ENCODE data around the gene TENM4. TPM values are rescaled to one million over a fixed set of nuclear protein-coding genes. Genes with fewer than 3 reads are reported as not detected.

TENM4 gene
- total RNA-seq, 1 experiment from 2014 or later = 0.39 TPM

- ChIA-PET CTCF (no interaction called here), POLR2A (no interaction called here)
- H3K27ac ChIP-seq (ENCODE audit: low read length) = no peak overlapping the region
- ATAC-seq (no peak), DNase-seq (ENCODE audit: low read depth, low spot score) (no peak)
- BruUV-seq (replicated peaks) = no TSS peak
- H3K4me3 ChIP-seq (ENCODE audit: low read depth in 2 of 2, low read length in 2 of 2) = no peak overlapping the region
- intact Hi-C loops (cut with micrococcal nuclease; ENCODE audit: unreplicated experiment) (no loop called here), in situ Hi-C loops (cut with HindIII; ENCODE audit: low pct_unique_long_range_greater_than_20kb, low sequenced_read_pairs) (no loop called here)
- H3K4me1 ChIP-seq (ENCODE audit: control insufficient read depth, insufficient read depth, low read length) = peaks cover 2% of the 10 kb centered on the region; the same call in 1 of the 2 replicates
- H3K36me3 ChIP-seq (ENCODE audit: control insufficient read depth, insufficient read depth, low read length) = no peaks in the 10 kb centered on the region
- H3K9me3 ChIP-seq (ENCODE audit: control insufficient read depth, insufficient read depth, low read depth, low read length) = no peaks in the 10 kb centered on the region
- TF ChIP-seq REST (IDR thresholded peaks at IDR 0.05; ENCODE audit: insufficient read depth in 1 of 2, low read depth in 2 of 2, low read length in 1 of 2) (no peak), CTCF (IDR thresholded peaks at IDR 0.05) (no peak), POLR2AphosphoS5 (IDR thresholded peaks at IDR 0.05; ENCODE audit: low read depth, low read length) (no peak), SIN3A (IDR thresholded peaks at IDR 0.05; ENCODE audit: borderline replicate concordance, insufficient read depth, low read depth, low read length) (no peak), TCF7L2 (IDR thresholded peaks at IDR 0.05; ENCODE audit: low read depth, low read length) (no peak)
- no peaks in the 10 kb centered on the region for H3K27me3 ChIP-seq (ENCODE audit: control insufficient read depth, insufficient read depth, low read length)
Observed at GRCh38 chr11:78804991-78805390, 635.8 kb downstream of the TENM4 start.

- intact Hi-C loops (cut with micrococcal nuclease; ENCODE audit: unreplicated experiment) = no loop called here
- in situ Hi-C loops (cut with HindIII; ENCODE audit: low pct_unique_long_range_greater_than_20kb, low sequenced_read_pairs) = no loop called here
- CTCF ChIA-PET = no interaction called here
Observed at GRCh38 chr11:78803995-78804394, 636.8 kb downstream of the TENM4 start.

More at GRCh38 chr11:78803995-78804394, 636.8 kb downstream of the TENM4 start:
- no peak overlapping the region for H3K4me3 ChIP-seq (ENCODE audit: low read depth in 2 of 2, low read length in 2 of 2)
- BruUV-seq (replicated peaks) = no TSS peak
- H3K36me3 ChIP-seq (ENCODE audit: control insufficient read depth, insufficient read depth, low read length) = no peaks in the 10 kb centered on the region
- ATAC-seq (no peak), DNase-seq (ENCODE audit: low read depth, low spot score) (no peak)
- peaks cover 2% of the 10 kb centered on the region; the same call in 1 of the 2 replicates for H3K4me1 ChIP-seq (ENCODE audit: control insufficient read depth, insufficient read depth, low read length)
- no peak for TF ChIP-seq REST (IDR thresholded peaks at IDR 0.05; ENCODE audit: insufficient read depth in 1 of 2, low read depth in 2 of 2, low read length in 1 of 2)
- TF ChIP-seq CTCF (IDR thresholded peaks at IDR 0.05) = no peak
- TF ChIP-seq TCF7L2 (IDR thresholded peaks at IDR 0.05; ENCODE audit: low read depth, low read length) = no peak
- no peak for TF ChIP-seq SIN3A (IDR thresholded peaks at IDR 0.05; ENCODE audit: borderline replicate concordance, insufficient read depth, low read depth, low read length)
- TF ChIP-seq POLR2AphosphoS5 (IDR thresholded peaks at IDR 0.05; ENCODE audit: low read depth, low read length) = no peak
- no peaks in the 10 kb centered on the region for H3K27me3 ChIP-seq (ENCODE audit: control insufficient read depth, insufficient read depth, low read length)
- H3K9me3 ChIP-seq (ENCODE audit: control insufficient read depth, insufficient read depth, low read depth, low read length) = no peaks in the 10 kb centered on the region
- POLR2A ChIA-PET = no interaction called here
- no peak overlapping the region for H3K27ac ChIP-seq (ENCODE audit: low read length)
